Central memory CD8-positive, alpha-beta T cell (primary cell): ENCODE measurements around the gene SELENBP1.

Experiments used
- ATAC-seq: fragments of 150-1000 bp; cut with Tn5 transposase; replicated peaks from 2 replicates; pipeline ENCODE4 v1.10.0; 2022; ENCODE audit warnings: mild to moderate bottlenecking, moderate FRiP score, moderate number of reproducible peaks; ENCODE audit not compliant: poor library complexity, severe bottlenecking; ENCODE audit errors: extremely low read depth
- DNase-seq, 2 donors: peaks; one replicate each; pipeline ENCODE4 v3.0.0; 2021; ENCODE audit warnings: low spot score in 2 of 2
- H3K27ac Mint-ChIP-seq: one replicate; pipeline ENCODE4 v1.8.0; 2022; ENCODE audit warnings: low read depth, mild to moderate bottlenecking, moderate library complexity, mixed read lengths
- H3K27me3 Mint-ChIP-seq: one replicate; pipeline ENCODE4 v1.8.0; 2022; ENCODE audit warnings: mixed read lengths
- H3K36me3 Mint-ChIP-seq: one replicate; pipeline ENCODE4 v1.8.0; 2022; ENCODE audit warnings: mild to moderate bottlenecking, moderate library complexity, mixed read lengths; ENCODE audit not compliant: insufficient read depth
- H3K4me1 Mint-ChIP-seq: one replicate; pipeline ENCODE4 v1.8.0; 2022; ENCODE audit warnings: mixed read lengths
- H3K4me3 Mint-ChIP-seq: one replicate; pipeline ENCODE4 v1.8.0; 2022; ENCODE audit warnings: mild to moderate bottlenecking, moderate library complexity, mixed read lengths
- H3K9me3 Mint-ChIP-seq: one replicate; pipeline ENCODE4 v1.8.0; 2022; ENCODE audit warnings: mixed read lengths

SELENBP1 gene

GRCh38 chr1:151327223-151327902 lies 45.1 kb downstream of the SELENBP1 start, which contains the start of gene PI4KB:
PI4KB (minus strand) TSS chr1:151327416; CDS start chr1:151316481, 10,935 bp downstream.
- ATAC-seq (peak; percentile 93), DNase-seq (peak; percentile 80 to 91)
- peaks cover 34% of the 10 kb centered on the region for H3K36me3 Mint-ChIP-seq
- H3K4me1 Mint-ChIP-seq, result peaks cover 47% of the 10 kb centered on the region
- H3K4me3 Mint-ChIP-seq, result peak within 1 kb of the TSS; percentile 98
- H3K9me3 Mint-ChIP-seq, result no peaks in the 10 kb centered on the region
- H3K27me3 Mint-ChIP-seq, result no peaks in the 10 kb centered on the region
- peak within 1 kb of the TSS; percentile 98 for H3K27ac Mint-ChIP-seq

GRCh38 chr1:151326619-151327222 lies 45.8 kb downstream of the SELENBP1 start:
- Mint-ChIP-seq H3K9me3 (no peaks in the 10 kb centered on the region), H3K27me3 (no peaks in the 10 kb centered on the region), H3K27ac (peak overlapping the region; percentile 98), H3K4me3 (peak overlapping the region; percentile 98), H3K4me1 (peaks cover 53% of the 10 kb centered on the region), H3K36me3 (peaks cover 36% of the 10 kb centered on the region)
- DNase-seq (peak in 1 of 2 donors; percentile 38), ATAC-seq (peak; percentile 47)

- H3K36me3 Mint-ChIP-seq, result peaks cover 41% of the 10 kb centered on the region
- peak overlapping the region; percentile 98 for H3K27ac Mint-ChIP-seq
- ATAC-seq, result no peak
- no peaks in the 10 kb centered on the region for H3K27me3 Mint-ChIP-seq
- no peaks in the 10 kb centered on the region for H3K9me3 Mint-ChIP-seq
- peak overlapping the region; percentile 98 for H3K4me3 Mint-ChIP-seq
- peaks cover 55% of the 10 kb centered on the region for H3K4me1 Mint-ChIP-seq
- DNase-seq, result no peak
Measured at GRCh38 chr1:151325646-151326429, 46.7 kb downstream of the SELENBP1 start.

- no peak for DNase-seq
- Mint-ChIP-seq H3K4me3 (peak overlapping the region; percentile 98), H3K9me3 (no peaks in the 10 kb centered on the region), H3K27ac (no peak overlapping the region), H3K36me3 (peaks cover 47% of the 10 kb centered on the region), H3K27me3 (no peaks in the 10 kb centered on the region), H3K4me1 (peaks cover 61% of the 10 kb centered on the region)
- no peak for ATAC-seq
Measured at GRCh38 chr1:151325231-151325630, 47.3 kb downstream of the SELENBP1 start.

GRCh38 chr1:151324390-151324930 lies 48.0 kb downstream of the SELENBP1 start:
- no peak for DNase-seq
- Mint-ChIP-seq H3K4me1 (peaks cover 61% of the 10 kb centered on the region), H3K9me3 (no peaks in the 10 kb centered on the region), H3K27ac (peak overlapping the region; percentile 29), H3K27me3 (no peaks in the 10 kb centered on the region), H3K4me3 (no peak overlapping the region), H3K36me3 (peaks cover 48% of the 10 kb centered on the region)
- no peak for ATAC-seq

GRCh38 chr1:151318975-151319374 lies 53.5 kb downstream of the SELENBP1 start:
- H3K27me3 Mint-ChIP-seq, result no peaks in the 10 kb centered on the region
- H3K36me3 Mint-ChIP-seq, result peaks cover 53% of the 10 kb centered on the region
- H3K27ac Mint-ChIP-seq, result no peak overlapping the region
- ATAC-seq (no peak), DNase-seq (no peak)
- peaks cover 45% of the 10 kb centered on the region for H3K4me1 Mint-ChIP-seq
- no peak overlapping the region for H3K4me3 Mint-ChIP-seq
- H3K9me3 Mint-ChIP-seq, result no peaks in the 10 kb centered on the region

- Mint-ChIP-seq H3K27me3 (no peaks in the 10 kb centered on the region), H3K4me1 (peaks cover 45% of the 10 kb centered on the region), H3K9me3 (no peaks in the 10 kb centered on the region), H3K4me3 (no peak overlapping the region), H3K27ac (peak overlapping the region; percentile 52), H3K36me3 (peaks cover 42% of the 10 kb centered on the region)
- ATAC-seq, result no peak
- no peak for DNase-seq
Measured at GRCh38 chr1:151315565-151316235, 56.8 kb downstream of the SELENBP1 start.
